Right cardiac atrium (tissue), 5 donors: Measurements from ENCODE around the gene SLC8A2. TPM values are rescaled to one million over a fixed set of nuclear protein-coding genes. Genes with fewer than 3 reads are reported as not detected.
A peak's percentile ranks its signal among the peaks of the same experiment; 100 is the strongest.
"Not testable (repeated sequence)": the region's sequence is repeated elsewhere in the genome, so short reads cannot be mapped to it uniquely, and the experiment has no call there.

Source experiments
- ATAC-seq, 2 donors: fragments of 200-7000 bp; cut with Tn5 transposase; one replicate each; pipeline versions ENCODE4 v1.8.0 to v1.9.1; 2020; ENCODE audit warnings: moderate library complexity in 2 of 2, mild to moderate bottlenecking in 1 of 2
- DNase-seq, 3 donors: peaks; one replicate each; pipeline ENCODE4 v3.0.0-alpha.2; 2020
- H3K27ac ChIP-seq: one replicate; pipeline ENCODE4 v1.5.1; 2013; ENCODE audit warnings: mild to moderate bottlenecking, low read length, control low read depth, moderate library complexity
- H3K27me3 ChIP-seq: one replicate; pipeline ENCODE4 v1.6.1; 2013; ENCODE audit not compliant: control insufficient read depth, insufficient read depth
- H3K4me1 ChIP-seq: one replicate; pipeline ENCODE4 v1.6.1; 2013; ENCODE audit warnings: low read length; ENCODE audit not compliant: control insufficient read depth, insufficient read depth
- H3K4me3 ChIP-seq: one replicate; pipeline ENCODE4 v1.5.1; 2013; ENCODE audit warnings: low read length, control low read depth
- H3K9me3 ChIP-seq: one replicate; pipeline ENCODE4 v1.6.1; 2013; ENCODE audit warnings: low read length; ENCODE audit not compliant: control insufficient read depth
- WGBS: extraction: QIAGEN DNeasy Blood & Tissue Kit; methylation state at CpG from one replicate; pipeline ENCODE4 v1.1.7; 2013; 5-methylcytosine and 5-hydroxymethylcytosine counted together
- intact Hi-C, 4 donors: fragments of 100-400 bp; cut with DNase I; formaldehyde crosslinking; loops; one replicate each; pipeline versions ENCODE4 v1.11.0 to v1.14.0; 2022 to 2023
- polyA plus RNA-seq: library from polyadenylated mRNA; stranded (reverse); fragments of 200-250 nt; gene quantifications from one replicate; pipeline ENCODE4 v1.2.3, GENCODE V29; 2013
- total RNA-seq, 4 donors: library from RNA; stranded (reverse); fragmentation: NEBNext Ultra II Directional; extraction: Animal tissue kit (Norgen Biotek cat#: 25700); gene quantifications; one replicate each; pipeline ENCODE4 v1.2.1, GENCODE V29; 2021
- donor health status: healthy with polysubstance abuse.
- donor health status: DM: no; HTN: yes; CAD: no.
- donor health status: DM: no; HTN: no; CAD: no.
- donor health status: DM: no; HTN: yes; CAD: no; lungs with severe emphysema.
- donor health status: DM: yes; HTN: yes; CAD: no.

Gene SLC8A2
- total and polyA plus RNA-seq, 5 donors = 0.09 to 0.36 (median 0.26) TPM; not detected in 2

DNA sequence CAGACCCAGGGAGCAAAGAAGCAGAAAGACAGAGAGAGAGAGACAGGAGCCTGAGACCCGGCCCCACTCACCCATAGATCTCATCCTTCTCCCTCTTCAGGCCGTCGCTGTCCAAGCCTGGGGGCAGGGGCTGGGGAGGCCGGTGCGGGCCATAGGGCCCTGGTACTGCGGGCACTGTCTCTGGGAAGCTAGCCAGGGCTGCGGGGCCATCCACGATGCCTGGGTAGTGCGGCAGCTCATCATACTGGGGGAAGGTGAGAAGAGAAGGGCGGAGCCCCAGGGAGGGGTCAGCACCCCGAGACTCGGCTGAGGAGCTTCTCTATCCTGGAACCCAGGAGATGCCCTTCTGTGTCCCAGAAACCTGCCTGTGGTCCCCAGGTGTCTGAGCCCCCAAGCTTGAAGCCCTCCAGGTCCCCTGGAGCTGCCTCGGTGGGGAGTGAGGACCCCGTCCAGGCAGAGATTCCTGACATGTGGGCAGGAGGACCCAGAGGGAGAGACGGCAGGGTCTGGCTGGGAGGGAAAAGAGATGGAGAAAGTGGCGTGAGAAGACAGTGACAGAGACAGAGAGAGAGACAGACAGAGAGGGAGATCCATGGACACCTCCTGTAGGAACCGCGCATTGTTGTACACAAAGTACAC lies 54.5 kb downstream of the SLC8A2 start:
- Histone ChIP-seq H3K4me3 (no peak overlapping the region), H3K27me3 (no peaks in the 10 kb centered on the region), H3K27ac (no peak overlapping the region), H3K9me3 (no peaks in the 10 kb centered on the region), H3K4me1 (peaks cover 3% of the 10 kb centered on the region)
- ATAC-seq (no peak), DNase-seq (no peak)
- intact Hi-C loops = no loop called here
- 32% methylated on average over 18 of the region's 18 CpGs for WGBS

DNA sequence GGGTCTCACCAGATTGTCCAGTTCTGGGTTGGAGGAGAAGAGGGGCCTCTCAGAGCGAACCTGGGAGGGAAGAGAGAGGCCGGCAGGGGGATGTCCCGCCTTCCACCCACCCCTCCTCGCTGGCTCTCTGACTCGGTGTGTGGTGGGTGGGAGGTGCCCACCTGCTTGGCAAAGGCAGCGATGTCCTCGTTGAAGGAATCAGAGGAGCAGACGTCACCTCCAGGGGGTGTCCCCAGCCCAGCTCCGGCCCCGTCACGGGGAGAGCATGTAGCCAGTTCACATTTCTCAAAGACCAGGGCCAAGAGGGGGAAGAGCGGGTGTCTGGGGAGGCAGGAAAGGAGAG lies 55.1 kb downstream of the SLC8A2 start:
- intact Hi-C loops = no loop called here
- no peaks in the 10 kb centered on the region for H3K27me3 ChIP-seq
- no peaks in the 10 kb centered on the region for H3K9me3 ChIP-seq
- 56% methylated on average over 12 of the region's 12 CpGs for WGBS
- DNase-seq (no peak), ATAC-seq (no peak)
- no peak overlapping the region for H3K27ac ChIP-seq
- H3K4me3 ChIP-seq = no peak overlapping the region
- peaks cover 3% of the 10 kb centered on the region for H3K4me1 ChIP-seq

DNA sequence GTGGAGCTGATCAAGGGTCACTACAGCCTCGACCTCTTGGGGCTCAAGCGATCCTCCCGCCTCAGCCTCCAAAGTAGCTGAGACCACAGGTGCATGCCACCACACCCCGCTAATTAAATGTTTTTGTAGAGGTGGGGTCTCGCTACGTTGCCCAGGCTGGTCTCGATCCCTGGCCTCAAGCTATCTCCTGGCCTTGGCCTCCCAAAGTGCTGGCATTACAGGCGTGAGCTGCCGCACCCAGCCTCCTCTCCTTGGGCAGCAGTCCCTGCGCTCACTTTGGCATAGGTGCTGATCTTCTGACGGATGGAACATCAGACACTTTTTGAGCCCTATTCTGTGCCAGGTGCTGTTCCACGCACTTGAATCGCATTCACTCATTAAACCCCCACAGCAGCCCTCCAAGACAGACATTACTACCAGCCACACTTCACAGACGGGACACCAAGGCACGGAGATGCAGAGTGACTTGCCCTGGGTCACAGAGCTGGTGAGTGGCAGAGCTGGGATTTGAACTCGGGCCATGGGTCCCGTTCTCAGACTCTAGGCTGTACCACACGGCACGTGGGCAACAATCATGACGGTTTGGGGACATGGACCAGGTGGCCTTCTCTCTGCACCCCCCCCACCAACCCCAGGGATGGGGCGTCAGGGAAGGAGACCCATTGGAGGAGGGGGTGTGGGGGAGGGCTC lies 55.6 kb downstream of the SLC8A2 start:
- 89% methylated on average over 21 of the region's 21 CpGs for WGBS
- intact Hi-C loops = no loop called here
- ATAC-seq = no peak

DNA sequence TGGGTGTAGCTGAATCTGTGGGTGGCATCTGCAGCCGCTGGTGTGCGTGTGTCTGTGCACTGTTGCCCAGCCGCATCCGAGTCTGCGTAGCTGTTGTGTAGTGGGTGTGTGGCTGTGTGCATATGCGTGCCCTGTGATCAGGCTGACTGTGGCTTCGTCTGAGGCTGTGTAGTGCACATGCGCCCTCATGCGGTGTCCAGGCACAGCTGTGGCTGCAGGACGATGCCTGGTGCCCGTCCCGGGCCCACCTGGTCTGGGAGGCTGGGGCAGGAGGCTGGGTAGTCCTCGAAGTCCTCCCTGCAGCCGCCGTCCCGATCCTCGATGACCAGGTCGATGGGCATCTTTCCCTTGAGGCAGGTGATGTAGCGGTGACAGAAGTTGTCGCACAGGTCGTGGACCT lies 57.2 kb downstream of the SLC8A2 start:
- H3K9me3 ChIP-seq = no peaks in the 10 kb centered on the region
- peaks cover 3% of the 10 kb centered on the region for H3K4me1 ChIP-seq
- WGBS = 76% methylated on average over 21 of the region's 21 CpGs
- H3K27ac ChIP-seq = no peak overlapping the region
- H3K27me3 ChIP-seq = no peaks in the 10 kb centered on the region
- no peak overlapping the region for H3K4me3 ChIP-seq
- intact Hi-C loops = no loop called here
- ATAC-seq (no peak), DNase-seq (no peak)

More for the DNA sequence above, 55.6 kb downstream of the SLC8A2 start:
- H3K9me3 ChIP-seq = no peaks in the 10 kb centered on the region
- no peak overlapping the region for H3K27ac ChIP-seq
- H3K4me3 ChIP-seq = no peak overlapping the region
- peaks cover 3% of the 10 kb centered on the region for H3K4me1 ChIP-seq
- H3K27me3 ChIP-seq = no peaks in the 10 kb centered on the region
- DNase-seq = no peak

GRCh38 chr19:47413941-47414340 lies 57.8 kb downstream of the SLC8A2 start:
- 95% methylated on average over 16 of the region's 16 CpGs for WGBS
- H3K9me3 ChIP-seq = no peaks in the 10 kb centered on the region
- DNase-seq (no peak), ATAC-seq (no peak)
- H3K4me1 ChIP-seq = peaks cover 3% of the 10 kb centered on the region
- no peaks in the 10 kb centered on the region for H3K27me3 ChIP-seq
- intact Hi-C loops = no loop called here
- no peak overlapping the region for H3K27ac ChIP-seq
- H3K4me3 ChIP-seq = no peak overlapping the region

DNA sequence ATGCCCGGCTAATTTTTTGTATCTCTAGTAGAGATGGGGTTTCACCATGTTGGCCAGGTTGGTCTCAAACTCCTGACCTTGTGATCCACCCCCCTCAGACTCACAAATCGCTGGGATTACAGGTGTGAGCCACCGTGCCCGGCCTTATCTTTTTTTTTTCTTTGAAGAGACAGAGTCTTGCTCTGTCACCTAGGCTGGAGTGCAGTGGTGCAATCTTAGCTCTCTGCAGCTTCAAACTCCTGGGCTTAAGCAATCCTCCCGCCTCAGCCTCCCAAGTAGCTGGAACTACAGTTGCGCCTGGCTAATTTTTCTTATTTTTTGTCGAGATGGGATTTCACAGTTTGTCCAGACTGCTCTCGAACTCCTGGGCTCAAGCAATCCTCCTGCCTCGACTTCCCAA lies 60.0 kb downstream of the SLC8A2 start:
- H3K27me3 ChIP-seq = not testable (repeated sequence)
- 73% methylated on average over 9 of the region's 9 CpGs for WGBS

GRCh38 chr19:47411101-47411500 lies 60.6 kb downstream of the SLC8A2 start:
- Histone ChIP-seq H3K4me3 (no peak overlapping the region), H3K4me1 (no peaks in the 10 kb centered on the region), H3K27ac (no peak overlapping the region), H3K27me3 (no peaks in the 10 kb centered on the region), H3K9me3 (no peaks in the 10 kb centered on the region)
- ATAC-seq (no peak), DNase-seq (no peak)
- intact Hi-C loops = no loop called here
- 80% methylated on average over 8 of the region's 8 CpGs for WGBS

More for the DNA sequence above, 60.0 kb downstream of the SLC8A2 start:
- DNase-seq, H3K9me3 ChIP-seq, H3K27ac ChIP-seq, intact Hi-C loops, H3K4me3 ChIP-seq, H3K4me1 ChIP-seq, ATAC-seq: not testable (repeated sequence)

GRCh38 chr19:47408156-47408938 lies 63.3 kb downstream of the SLC8A2 start:
- no peak overlapping the region for H3K4me3 ChIP-seq
- ATAC-seq (no peak), DNase-seq (no peak)
- H3K27me3 ChIP-seq = no peaks in the 10 kb centered on the region
- WGBS = 92% methylated on average over 14 of the region's 14 CpGs
- intact Hi-C loops = no loop called here
- no peak overlapping the region for H3K27ac ChIP-seq
- H3K9me3 ChIP-seq = no peaks in the 10 kb centered on the region
- H3K4me1 ChIP-seq = no peaks in the 10 kb centered on the region

DNA sequence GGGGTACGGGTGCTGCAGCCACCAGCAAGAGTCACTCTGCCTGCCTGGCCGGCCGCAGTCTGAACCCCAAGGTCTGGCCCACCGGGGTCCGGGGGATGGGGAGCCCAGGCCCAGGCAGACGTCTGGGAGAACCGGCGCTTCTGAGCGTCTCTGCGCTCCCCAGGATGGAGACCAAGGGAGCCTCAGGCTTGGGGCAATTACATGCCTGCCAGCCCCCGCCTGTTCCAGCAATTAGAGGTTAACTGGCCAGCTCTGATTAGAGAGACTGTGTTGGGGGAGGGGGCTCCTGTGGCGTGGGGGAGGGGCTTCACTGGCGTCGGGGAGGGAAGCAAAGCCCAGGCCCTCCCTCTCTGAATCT lies 64.3 kb downstream of the SLC8A2 start:
- H3K27me3 ChIP-seq = no peaks in the 10 kb centered on the region
- WGBS = 29% methylated on average over 14 of the region's 14 CpGs

GRCh38 chr19:47406711-47407416 lies 64.8 kb downstream of the SLC8A2 start:
- Histone ChIP-seq H3K27ac (no peak overlapping the region), H3K4me3 (no peak overlapping the region), H3K27me3 (no peaks in the 10 kb centered on the region), H3K4me1 (no peaks in the 10 kb centered on the region), H3K9me3 (no peaks in the 10 kb centered on the region)
- intact Hi-C loops = no loop called here
- 22% methylated on average over 46 of the region's 47 CpGs for WGBS
- ATAC-seq (peak; percentile 39), DNase-seq (no peak)

More for the DNA sequence above, 64.3 kb downstream of the SLC8A2 start:
- intact Hi-C loops = no loop called here
- Histone ChIP-seq H3K9me3 (no peaks in the 10 kb centered on the region), H3K4me3 (no peak overlapping the region), H3K27ac (no peak overlapping the region), H3K4me1 (no peaks in the 10 kb centered on the region)
- DNase-seq = no peak
- no peak for ATAC-seq
